Raji (cell line): ENCODE results near the gene SALL2.

Source experiments
- POLR2A ChIP-seq: IDR thresholded peaks from 2 replicates; pipeline ENCODE4 v1.6.1; 2011; ENCODE audit warnings: low read depth, low read length, control low read depth; ENCODE audit not compliant: insufficient read depth

SALL2 gene

DNA sequence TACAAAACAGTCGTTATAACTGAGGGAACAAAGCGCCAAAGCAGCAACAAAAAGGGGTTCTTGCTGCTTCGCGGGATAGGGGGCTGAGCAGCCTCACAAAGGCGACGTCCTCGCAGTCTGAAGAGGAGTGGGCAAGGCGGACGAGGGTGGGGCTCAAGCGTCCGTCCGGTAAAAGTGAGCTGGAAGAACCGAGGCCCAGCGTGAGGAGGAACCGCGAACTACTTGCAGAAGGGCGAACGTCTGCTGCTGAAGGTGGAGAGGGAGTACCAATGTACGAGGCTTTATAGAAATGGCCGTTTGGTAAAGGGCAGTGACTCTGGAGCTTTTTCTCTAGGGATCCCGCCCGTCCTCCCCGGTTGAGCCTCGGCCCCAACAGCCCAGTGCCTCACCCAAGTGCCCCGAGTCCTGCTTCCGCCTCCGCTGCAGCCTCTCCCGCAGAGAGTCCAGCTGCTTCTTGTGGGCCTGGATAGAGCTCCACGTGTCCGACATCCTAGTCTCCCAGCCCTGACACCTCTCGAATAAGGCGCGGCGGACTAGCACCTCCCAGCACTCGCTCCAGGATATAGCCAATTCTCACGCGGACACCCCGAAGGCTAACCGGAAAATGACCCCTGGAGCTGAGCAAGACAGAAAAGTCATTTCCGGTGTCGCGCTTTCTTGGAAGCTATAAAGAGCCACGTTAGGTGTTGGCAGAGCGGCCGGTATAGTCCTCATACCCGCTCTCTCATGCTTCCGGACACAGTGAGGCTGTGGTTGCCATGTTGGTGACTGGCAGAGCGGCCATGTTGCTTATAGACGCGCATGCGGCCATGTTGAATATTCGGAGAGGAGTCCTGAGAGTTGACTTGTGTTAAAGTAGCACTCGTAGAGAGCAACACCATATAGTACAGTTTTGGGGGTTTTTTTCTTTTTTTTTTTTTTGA, 15.2 kb downstream of the SALL2 start, which contains the start of gene METTL3:
METTL3 (minus strand) TSS at position 606 of the 923 bp plus-strand sequence; CDS start at position 489, 117 bp downstream.
- peak; percentile 87 for TF ChIP-seq POLR2A

DNA sequence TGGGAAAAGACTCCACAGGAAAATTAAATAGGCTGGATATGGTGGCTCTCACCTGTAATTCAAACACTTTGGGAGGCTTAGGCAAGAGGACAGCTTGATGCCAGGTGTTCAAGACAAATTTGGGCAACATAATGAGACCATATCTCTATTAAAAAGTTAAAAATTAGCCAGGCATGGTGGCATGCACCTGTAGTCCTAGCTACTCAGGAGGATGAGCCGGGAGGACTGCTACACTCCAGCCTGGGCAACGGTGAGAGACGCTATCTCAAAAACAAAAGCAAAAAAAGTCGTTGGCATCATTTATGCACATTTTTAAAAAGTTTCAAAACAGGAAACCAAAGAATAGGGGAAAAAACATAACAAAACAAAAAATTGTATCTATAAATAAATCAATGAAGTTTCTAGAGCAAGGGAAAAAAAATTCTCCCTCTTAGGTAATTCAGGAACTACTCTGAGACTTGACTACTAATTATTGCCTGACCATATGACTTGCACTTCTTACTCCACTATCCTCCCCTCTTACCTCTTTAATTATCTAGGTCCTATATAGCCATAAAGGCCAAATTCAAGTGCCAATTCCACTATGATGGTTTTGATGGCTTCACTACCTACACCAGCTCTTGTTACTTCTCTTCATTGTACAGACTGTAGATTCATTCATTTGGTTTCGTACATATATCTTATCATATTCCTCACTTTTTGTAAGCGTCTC, 16.6 kb downstream of the SALL2 start:
- TF ChIP-seq POLR2A: no peak

DNA sequence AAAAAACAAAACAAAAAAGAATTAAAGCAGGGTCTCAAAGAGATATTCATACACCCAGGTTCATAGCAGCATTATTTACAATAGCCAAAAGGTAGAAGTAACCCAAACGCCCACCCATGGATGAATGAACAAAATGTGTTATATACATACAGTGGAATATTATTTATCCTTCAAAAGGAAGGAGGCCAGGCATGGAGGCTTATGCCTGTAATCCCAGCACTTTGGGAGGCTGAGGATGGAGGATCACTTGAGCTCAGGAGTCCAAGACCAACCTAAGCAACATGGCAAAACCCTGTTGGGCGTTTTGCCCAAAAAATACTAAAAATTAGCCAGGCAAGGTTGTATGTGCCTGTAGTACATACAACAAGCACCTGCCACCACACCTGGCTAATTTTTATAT, 19.6 kb downstream of the SALL2 start:
- no peak for TF ChIP-seq POLR2A

DNA sequence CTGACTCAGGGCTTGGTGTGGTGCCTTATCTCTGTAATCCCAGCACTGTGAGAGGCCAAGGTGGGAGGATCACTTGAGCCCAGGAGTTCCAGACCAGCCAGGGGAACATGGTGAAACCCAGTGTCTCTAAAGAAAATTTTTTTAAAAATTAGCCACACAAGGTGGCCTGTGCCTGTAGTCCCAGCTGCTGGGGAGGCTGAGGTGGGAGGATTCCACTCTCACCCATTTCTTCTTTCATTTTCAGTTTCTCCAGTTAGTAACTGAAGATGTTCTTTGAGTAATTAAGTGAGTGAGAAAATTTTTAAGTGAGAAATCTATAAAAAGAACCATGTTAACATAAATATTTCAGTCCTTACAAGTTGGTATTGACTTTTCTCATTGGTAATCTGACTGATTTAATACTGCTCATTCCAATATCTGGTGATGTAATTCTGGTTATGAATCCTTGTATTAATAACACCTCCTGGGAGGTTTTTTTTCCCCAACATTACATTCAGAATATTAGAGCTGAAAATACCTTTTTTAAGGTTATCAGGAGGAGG, 21.1 kb downstream of the SALL2 start:
- TF ChIP-seq POLR2A: no peak

- TF ChIP-seq POLR2A: no peak
Observed at GRCh38 chr14:21503376-21503775, 22.8 kb downstream of the SALL2 start.

- no peak for TF ChIP-seq POLR2A
Observed at GRCh38 chr14:21501568-21501967, 24.6 kb downstream of the SALL2 start.

DNA sequence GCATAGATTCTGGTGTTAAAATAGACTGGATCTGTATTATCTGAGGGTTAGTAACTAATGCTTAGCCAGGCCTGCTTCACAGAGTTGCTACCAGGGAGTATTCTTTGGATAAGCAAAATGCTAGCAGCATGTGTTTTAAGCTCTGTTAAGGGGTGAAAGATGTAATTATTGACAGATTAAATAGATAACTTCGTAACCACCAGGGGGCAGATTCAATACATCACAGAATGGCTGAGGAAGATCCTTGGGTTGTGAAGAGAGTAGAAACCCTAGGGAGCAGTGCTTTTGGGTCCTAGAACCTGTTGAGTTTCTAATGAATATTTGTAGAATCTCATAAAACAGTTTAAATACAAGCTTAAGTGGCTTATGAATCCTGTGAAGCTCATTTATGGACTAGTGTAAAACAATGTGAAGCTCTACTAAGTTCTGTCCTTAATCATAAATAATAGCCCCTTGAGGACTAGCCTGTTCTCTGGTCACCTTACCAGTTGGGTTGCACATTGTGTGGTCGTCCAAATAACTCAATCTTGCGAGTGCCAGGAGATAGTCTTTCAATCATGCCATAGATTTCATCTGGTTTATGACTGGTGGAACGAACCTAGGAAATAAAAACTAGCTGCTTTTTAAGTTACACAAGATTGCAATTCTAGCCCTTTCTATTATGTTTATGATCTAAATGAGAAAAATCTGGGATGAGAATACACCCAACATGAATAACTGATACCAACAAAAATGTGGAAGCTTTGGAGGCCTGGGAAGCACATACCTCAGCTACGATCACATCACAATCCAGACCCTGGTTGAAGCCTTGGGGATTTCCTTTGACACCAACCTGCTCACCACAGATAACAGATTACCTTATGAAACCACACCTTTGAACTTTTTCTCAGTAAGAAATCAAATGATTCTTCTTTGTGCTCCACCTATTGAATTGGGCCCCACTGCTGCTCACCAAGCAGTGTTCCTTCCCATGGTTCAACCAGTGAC, 27.3 kb downstream of the SALL2 start:
- TF ChIP-seq POLR2A: no peak

- no peak for TF ChIP-seq POLR2A
Observed at GRCh38 chr14:21496453-21496852, 29.7 kb downstream of the SALL2 start.

DNA sequence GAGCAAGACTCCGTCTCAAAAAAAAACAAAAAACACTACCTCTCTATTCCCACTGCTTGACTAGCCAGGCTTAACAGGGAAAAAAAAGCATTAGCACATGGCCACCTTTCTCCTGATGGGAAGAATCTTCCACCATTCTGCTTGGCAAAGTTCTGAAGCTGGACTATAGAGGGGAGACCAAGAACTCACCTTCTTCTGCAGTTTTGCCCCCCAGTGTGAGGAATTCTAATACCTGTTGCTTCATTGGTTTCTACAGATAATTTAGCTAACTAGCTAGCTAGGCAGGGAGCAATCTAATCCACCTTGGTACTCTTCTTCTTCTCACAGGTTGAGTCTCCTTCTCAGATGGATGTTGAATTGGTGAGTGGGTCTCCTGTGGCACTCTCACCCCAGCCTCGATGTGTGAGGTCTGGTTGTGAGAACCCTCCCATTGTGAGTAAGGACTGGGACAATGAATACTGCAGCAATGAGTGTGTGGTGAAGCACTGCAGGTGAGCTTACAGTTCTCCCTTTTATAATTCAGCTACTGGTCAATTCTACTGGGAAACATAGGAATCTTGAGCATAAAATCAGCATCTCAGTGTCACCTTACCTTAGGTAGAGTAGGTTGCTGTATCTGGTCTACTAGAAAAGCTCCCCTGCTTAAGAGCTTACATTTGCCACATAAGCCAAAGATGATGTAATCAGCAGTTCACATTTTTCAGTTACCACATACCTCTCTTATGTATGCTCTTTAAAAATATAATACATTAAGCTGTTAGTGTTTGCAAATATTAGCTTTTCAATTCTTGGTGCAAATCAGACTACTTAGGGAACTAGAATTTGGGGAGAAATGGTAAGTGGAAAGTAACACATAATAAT, 31.0 kb downstream of the SALL2 start:
- TF ChIP-seq POLR2A: no peak

GRCh38 chr14:21486640-21487087, 39.5 kb downstream of the SALL2 start:
- TF ChIP-seq POLR2A: no peak

GRCh38 chr14:21476925-21477681, 49.0 kb downstream of the SALL2 start, which contains the start of the genes RAB2B and TOX4:
TSS of gene RAB2B (minus strand) at chr14:21476959. CDS start at chr14:21476872, 87 bp downstream.
TSS of gene TOX4 (plus strand) at chr14:21477195. CDS start at chr14:21477279, 84 bp downstream.
- peak; percentile 92 for TF ChIP-seq POLR2A

- TF ChIP-seq POLR2A: peak; percentile 58
Observed at GRCh38 chr14:21476523-21476924, 49.6 kb downstream of the SALL2 start.
